Measurements from ENCODE around the gene LRGUK.

- TF ChIP-seq EZH2 (IDR thresholded peaks at IDR 0.05; ENCODE audit: low read length, unreplicated experiment), result no peak
- TF ChIP-seq CTCF (conservative IDR thresholded peaks at IDR 0.05; ENCODE audit: low read depth, low read length), result no peak
Measured at GRCh38 chr7:134154581-134155130, 27.5 kb downstream of the LRGUK start.
